Dermis blood vessel endothelial cell (primary cell): ENCODE results near the gene CUEDC1. TPM values are rescaled to one million over a fixed set of nuclear protein-coding genes. Genes with fewer than 3 reads are reported as not detected.

ENCODE experiments used
- DNase-seq: peaks from one replicate; pipeline ENCODE4 v3.0.0; 2010
- total RNA-seq: library from RNA; depleted of rRNA; stranded (reverse); fragments of >200 nt; gene quantifications from 2 replicates; pipeline ENCODE4 v1.2.3, GENCODE V29; 2014

CUEDC1 gene
- total RNA-seq, 1 donor from 2014 or later = 6.5 TPM

GRCh38 chr17:57832314-57833178, 122.7 kb downstream of the CUEDC1 start:
- DNase-seq = no peak

DNA sequence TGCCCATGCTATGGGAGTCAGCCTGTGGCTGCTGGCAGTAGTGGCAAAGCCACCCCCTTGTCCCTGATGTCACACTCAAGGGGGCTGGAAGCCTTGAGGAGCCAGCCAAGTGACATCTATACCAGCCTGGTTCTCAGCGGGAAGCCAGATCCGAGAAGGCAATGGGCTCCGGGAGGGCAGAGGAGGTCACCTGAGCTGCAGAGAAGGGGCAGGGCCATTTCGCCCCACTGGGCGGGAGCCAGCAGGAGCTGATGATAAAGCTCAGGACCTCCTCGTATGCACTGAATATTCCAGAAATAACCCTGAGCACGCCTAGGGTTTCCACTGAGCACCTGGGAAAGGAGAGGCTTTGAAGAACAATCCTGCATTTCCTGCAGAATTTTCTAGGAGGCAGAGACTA, 124.3 kb downstream of the CUEDC1 start:
- no peak for DNase-seq

GRCh38 chr17:57823469-57824401, 131.5 kb downstream of the CUEDC1 start:
- no peak for DNase-seq

GRCh38 chr17:57819867-57820266, 135.3 kb downstream of the CUEDC1 start:
- no peak for DNase-seq

GRCh38 chr17:57819285-57819684, 135.9 kb downstream of the CUEDC1 start:
- DNase-seq = peak; percentile 47

DNA sequence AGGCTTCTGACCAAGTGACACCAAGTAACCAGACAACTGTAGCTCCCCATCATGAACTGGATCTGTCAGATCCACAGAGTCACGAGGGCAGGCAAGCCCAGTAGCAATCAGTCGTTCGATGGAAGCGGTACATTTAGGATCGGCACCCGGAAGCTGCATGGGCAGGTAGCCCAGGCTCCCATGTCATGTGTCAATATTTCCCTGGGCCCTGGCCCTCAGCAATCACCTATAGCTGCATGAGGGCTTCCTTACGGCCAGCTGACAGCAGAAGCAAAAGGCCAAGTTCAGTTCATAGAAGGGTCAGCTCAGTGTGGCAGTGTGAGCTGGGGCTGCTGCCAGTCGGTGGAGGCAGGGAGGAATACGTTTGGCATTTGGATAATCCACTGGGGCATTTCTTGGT, 137.1 kb downstream of the CUEDC1 start:
- DNase-seq = no peak

GRCh38 chr17:57817299-57817698, 137.9 kb downstream of the CUEDC1 start:
- DNase-seq = no peak

DNA sequence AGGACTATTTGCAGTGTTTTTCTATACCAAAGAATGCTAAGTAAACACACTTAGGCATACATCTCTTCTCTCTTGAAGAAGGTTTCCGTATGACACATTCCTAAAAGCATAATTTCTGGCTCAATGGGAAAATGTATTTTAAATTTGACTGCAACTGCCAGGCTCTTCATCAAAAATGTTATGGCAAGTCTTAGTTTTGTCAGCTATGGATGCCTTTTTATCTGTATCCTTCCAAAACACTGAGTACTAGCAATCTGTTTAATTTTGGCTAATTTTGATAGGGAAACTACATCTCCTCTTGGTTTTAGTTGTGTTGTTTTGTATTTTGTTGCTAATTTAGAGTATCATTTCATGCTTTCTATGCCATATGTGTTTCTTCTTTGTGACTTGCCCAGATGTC, 140.8 kb downstream of the CUEDC1 start:
- no peak for DNase-seq

GRCh38 chr17:57811638-57812280, 143.5 kb downstream of the CUEDC1 start:
- DNase-seq = no peak

Other genes with a start within 250 kb of the CUEDC1 start
- not detected in 2 replicates for gene CCDC182, start 210.1 kb downstream of the CUEDC1 start, total RNA-seq
- gene MRPS23, start 105.4 kb downstream of the CUEDC1 start, total RNA-seq = 25.4 and 25.9 TPM in 2 replicates
- 30.8 and 36.4 TPM in 2 replicates for gene VEZF1, start 32.8 kb upstream of the CUEDC1 start, total RNA-seq
- 415 and 532 TPM in 2 replicates for gene SRSF1, start 51.8 kb upstream of the CUEDC1 start, total RNA-seq
- 12.6 and 17.2 TPM in 2 replicates for gene DYNLL2, start 128.0 kb upstream of the CUEDC1 start, total RNA-seq
- not detected in 2 replicates for gene OR4D1, start 193.0 kb upstream of the CUEDC1 start, total RNA-seq
- gene OR4D2, start 211.6 kb upstream of the CUEDC1 start, total RNA-seq = not detected in 2 replicates
- not detected in 2 replicates for gene EPX, start 237.3 kb upstream of the CUEDC1 start, total RNA-seq